Stimulated activated CD4-positive, alpha-beta T cell treated with anti-CD3 and anti-CD28 coated beads, TNF-alpha, amount 100 ng/mL, for 24 hours (primary cell): ENCODE data around the gene PRR19.

Source experiments
- DNase-seq, 3 experiments: peaks; one replicate each; pipeline ENCODE4 v3.0.0-alpha.2; 2020; ENCODE audit warnings: low read depth in 3 of 3

The PRR19 gene

DNA sequence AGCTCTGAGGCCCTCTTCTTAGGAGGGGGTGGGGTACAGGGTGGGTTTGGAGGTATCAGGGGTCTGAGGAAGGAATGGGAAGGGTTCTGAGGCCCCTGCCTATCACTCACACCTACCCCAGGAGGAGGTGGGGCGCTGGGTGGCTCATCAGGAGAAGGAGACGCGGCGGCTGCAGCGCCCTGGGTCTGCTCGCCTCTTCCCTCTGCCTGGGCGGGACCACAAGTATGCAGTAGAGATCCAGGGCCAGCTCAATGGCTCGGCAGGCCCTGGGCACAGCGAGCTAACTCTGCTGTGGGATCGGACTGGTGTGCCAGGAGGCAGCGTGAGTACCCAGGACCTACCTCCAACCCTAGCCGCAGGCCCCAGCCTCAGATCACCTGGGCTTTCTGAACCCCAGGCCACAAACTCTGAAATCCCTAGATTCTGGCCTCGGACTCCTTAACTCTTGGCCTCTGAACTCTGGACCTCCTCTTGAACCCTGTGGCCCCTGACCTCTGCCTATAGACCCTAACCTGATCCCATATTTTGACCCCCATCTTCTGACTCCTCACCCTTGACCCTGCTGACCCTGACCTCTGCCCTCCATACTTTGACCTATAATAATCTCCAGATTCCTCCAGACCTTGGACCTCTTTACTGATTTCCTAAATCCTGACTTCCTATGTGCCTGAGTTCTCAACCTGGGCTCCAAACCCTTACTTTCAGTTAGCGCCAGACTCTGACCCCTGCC, 47.6 kb downstream of the PRR19 start:
- no peak for DNase-seq

DNA sequence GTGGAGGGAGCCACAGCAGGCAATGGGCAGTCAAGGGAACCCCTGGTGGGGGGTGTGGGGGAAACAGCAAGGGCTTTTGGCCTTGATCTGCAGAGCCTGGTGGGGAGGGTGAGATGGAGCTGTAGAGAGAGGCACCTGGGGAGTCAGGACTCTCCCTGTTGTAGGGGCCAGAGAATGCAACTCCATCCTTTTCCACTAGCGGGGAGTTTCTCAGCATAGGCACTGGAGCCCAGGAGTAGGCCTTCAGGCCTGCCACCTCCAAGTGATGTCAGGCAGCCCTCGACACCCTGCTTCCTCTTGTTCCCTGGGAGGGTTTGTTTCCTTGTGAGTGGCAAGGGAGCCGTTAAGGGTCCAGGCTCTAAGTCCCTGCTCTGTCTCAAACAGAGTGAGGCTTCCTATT, 48.5 kb downstream of the PRR19 start:
- no peak for DNase-seq

DNA sequence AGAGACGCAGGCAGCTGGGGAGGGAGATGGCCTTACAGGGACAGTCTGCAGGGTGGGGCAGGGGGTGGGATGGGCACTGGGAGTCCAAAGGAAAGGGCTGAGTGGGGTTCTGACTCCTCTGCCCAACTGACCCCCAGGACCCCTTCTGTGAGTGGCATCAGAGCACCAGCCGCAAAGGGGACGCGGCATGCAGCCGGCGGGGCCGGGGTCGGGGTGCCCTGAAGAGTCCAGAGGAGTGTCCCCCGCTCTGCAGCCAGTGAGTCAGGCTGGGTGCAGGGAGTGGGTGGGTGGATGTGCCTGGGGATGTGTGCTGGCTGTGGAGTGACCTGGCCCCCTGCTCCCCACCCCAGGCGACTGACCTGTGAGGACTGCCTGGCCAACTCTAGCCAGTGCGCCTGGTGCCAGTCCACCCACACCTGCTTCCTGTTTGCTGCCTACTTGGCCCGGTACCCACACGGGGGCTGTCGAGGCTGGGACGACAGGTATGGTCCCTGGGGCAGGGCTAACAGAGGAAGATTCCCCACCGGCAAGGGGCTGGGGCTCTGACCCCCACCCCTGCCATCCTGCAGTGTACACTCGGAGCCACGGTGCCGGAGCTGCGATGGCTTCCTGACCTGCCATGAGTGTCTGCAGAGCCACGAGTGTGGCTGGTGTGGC, 49.3 kb downstream of the PRR19 start:
- no peak for DNase-seq

- no peak for DNase-seq
Observed at GRCh38 chr19:42352301-42353259, 50.6 kb downstream of the PRR19 start.

DNA sequence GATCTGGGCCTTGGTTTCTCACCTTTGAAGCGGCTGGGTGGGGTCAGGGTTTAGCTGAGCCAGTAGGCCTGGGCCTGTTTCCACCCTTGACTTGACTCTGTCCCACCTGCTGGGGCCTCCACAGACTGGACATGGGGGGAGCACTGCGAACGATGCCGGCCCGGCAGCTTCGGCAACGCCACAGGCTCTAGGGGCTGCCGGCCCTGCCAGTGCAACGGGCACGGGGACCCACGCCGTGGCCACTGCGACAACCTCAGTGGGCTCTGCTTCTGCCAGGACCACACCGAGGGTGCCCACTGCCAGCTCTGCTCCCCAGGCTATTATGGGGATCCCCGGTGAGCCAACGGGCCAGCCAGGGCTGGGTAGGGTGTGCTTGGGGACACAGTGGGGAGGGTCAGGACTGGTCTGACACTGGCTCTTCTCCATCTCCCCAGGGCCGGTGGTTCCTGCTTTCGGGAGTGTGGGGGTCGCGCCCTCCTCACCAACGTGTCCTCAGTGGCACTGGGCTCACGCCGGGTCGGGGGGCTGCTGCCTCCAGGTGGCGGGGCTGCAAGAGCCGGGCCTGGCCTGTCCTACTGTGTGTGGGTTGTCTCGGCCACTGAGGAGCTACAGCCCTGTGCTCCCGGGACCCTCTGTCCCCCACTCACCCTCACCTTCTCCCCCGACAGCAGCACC, 51.5 kb downstream of the PRR19 start:
- no peak for DNase-seq

DNA sequence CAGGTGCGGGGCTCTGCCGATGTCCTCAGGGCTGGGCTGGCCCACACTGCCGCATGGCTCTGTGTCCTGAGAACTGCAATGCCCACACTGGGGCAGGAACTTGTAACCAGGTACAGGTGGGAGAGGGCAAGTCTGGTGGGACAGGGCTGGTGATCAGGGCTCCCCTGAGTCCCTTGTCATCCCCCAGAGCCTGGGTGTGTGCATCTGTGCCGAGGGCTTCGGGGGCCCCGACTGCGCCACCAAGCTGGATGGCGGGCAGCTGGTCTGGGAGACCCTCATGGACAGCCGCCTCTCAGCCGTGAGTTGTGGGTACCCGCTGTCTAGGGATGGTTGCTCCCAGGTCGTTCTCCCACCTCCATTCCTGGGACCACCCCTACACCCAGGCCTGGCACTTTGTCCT, 54.0 kb downstream of the PRR19 start:
- DNase-seq, result no peak

DNA sequence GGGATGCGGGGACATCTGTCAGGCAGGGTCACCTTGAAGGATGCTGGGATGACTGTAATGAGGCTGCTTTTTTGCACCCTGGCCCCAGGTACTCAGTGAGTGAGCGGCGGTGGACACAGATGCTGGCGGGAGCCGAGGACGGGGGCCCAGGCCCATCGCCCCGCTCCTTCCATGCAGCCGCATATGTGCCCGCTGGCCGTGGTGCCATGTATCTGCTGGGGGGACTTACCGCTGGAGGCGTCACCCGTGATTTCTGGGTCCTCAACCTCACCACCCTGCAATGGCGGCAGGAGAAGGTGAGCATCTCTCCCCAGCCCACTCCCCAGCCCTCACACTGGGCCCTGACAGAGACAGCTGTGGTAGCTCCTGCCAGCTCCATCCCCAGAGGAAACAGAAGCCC, 54.8 kb downstream of the PRR19 start:
- DNase-seq, result no peak

DNA sequence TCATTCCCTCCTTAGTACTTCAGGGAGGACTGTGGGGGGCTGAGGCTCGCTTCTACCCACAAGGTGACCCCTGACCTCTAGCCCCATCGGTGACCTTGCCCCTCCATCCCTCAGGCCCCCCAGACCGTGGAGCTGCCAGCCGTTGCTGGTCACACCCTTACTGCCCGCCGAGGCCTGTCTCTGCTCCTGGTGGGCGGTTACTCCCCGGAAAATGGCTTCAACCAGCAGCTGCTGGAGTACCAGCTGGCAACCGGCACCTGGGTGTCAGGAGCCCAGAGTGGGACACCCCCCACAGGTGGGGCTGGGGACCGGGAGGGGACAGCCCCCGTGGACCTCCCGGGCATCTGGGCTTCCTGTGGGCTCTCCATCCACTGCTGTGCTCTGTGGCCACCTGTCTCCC, 55.4 kb downstream of the PRR19 start:
- no peak for DNase-seq
